ENCODE results near the gene COL5A3. TPM values are rescaled to one million over a fixed set of nuclear protein-coding genes. Genes with fewer than 3 reads are reported as not detected.

COL5A3 gene
- total RNA-seq, 4 donors from 2014 or later, result 1.2 to 9.1 (median 4.1) TPM

- TF ChIP-seq POLR2A (IDR thresholded peaks at IDR 0.05), result no peak
- no peak for TF ChIP-seq CTCF (IDR thresholded peaks at IDR 0.05)
- no peak for DNase-seq
- Histone ChIP-seq H3K4me1 (peaks cover 0 to 24% (median 2%) of the 10 kb centered on the region in 4 donors), H3K9me3 (no peaks in the 10 kb centered on the region), H3K36me3 (no peaks in the 10 kb centered on the region), H3K4me3 (no peak overlapping the region), H3K27ac (no peak overlapping the region), H3K27me3 (no peaks in the 10 kb centered on the region)
Observed at GRCh38 chr19:10011974-10012373, 1.7 kb upstream of the COL5A3 start.

GRCh38 chr19:10010939-10011338, 635 bp upstream of the COL5A3 start:
- Histone ChIP-seq H3K36me3 (no peaks in the 10 kb centered on the region), H3K4me3 (no peak overlapping the region), H3K27ac (no peak overlapping the region), H3K27me3 (no peaks in the 10 kb centered on the region), H3K9me3 (no peaks in the 10 kb centered on the region), H3K4me1 (peaks cover 0 to 31% (median 2%) of the 10 kb centered on the region in 4 donors)
- TF ChIP-seq POLR2A (IDR thresholded peaks at IDR 0.05), result no peak
- TF ChIP-seq CTCF (IDR thresholded peaks at IDR 0.05), result no peak
- DNase-seq, result no peak

GRCh38 chr19:10009714-10010224, 535 bp downstream of the COL5A3 start:
- TF ChIP-seq POLR2A (IDR thresholded peaks at IDR 0.05) (no peak), CTCF (IDR thresholded peaks at IDR 0.05) (no peak)
- Histone ChIP-seq H3K4me1 (peaks cover 0 to 40% (median 2%) of the 10 kb centered on the region in 4 donors), H3K27me3 (no peaks in the 10 kb centered on the region), H3K4me3 (peak overlapping the region; percentile 22 to 57 (median 35)), H3K9me3 (no peaks in the 10 kb centered on the region), H3K36me3 (no peaks in the 10 kb centered on the region), H3K27ac (peak overlapping the region in 3 of 4 donors; percentile 52 to 60 (median 55))
- no peak for DNase-seq

- no peaks in the 10 kb centered on the region for H3K27me3 ChIP-seq
- no peak for TF ChIP-seq CTCF (IDR thresholded peaks at IDR 0.05)
- TF ChIP-seq POLR2A (IDR thresholded peaks at IDR 0.05), result no peak
- peaks cover 0 to 40% (median 2%) of the 10 kb centered on the region in 4 donors for H3K4me1 ChIP-seq
- no peak for DNase-seq
- no peaks in the 10 kb centered on the region for H3K9me3 ChIP-seq
- H3K27ac ChIP-seq, result peak overlapping the region; percentile 25 to 77 (median 57)
- H3K36me3 ChIP-seq, result no peaks in the 10 kb centered on the region
- no peak overlapping the region for H3K4me3 ChIP-seq
Observed at GRCh38 chr19:10008184-10008765, 2.0 kb downstream of the COL5A3 start.

- TF ChIP-seq POLR2A (IDR thresholded peaks at IDR 0.05) (no peak), CTCF (IDR thresholded peaks at IDR 0.05) (no peak)
- H3K9me3 ChIP-seq, result no peaks in the 10 kb centered on the region
- H3K4me1 ChIP-seq, result peaks cover 0 to 40% (median 2%) of the 10 kb centered on the region in 4 donors
- H3K27me3 ChIP-seq, result no peaks in the 10 kb centered on the region
- no peak for DNase-seq
- no peak overlapping the region for H3K4me3 ChIP-seq
- peak overlapping the region; percentile 48 to 77 (median 59) for H3K27ac ChIP-seq
- no peaks in the 10 kb centered on the region for H3K36me3 ChIP-seq
Observed at GRCh38 chr19:10007371-10008183, 2.7 kb downstream of the COL5A3 start.

Data from Peyer's patch (tissue), 4 donors.